HEK293 (cell line): ENCODE results near the gene EGFLAM.

Source experiments
- CTCF ChIA-PET: fragments of 350-600 bp; formaldehyde crosslinking; extraction: SDS; loops from one replicate; lab custom pipeline; 2021; ENCODE audit warnings: antibody characterized with exemption; lab: Yijun Ruan, JAX
- POLR2A ChIA-PET: fragments of 300-600 bp; formaldehyde crosslinking; extraction: SDS; loops from one replicate; lab custom pipeline; 2020; ENCODE audit warnings: antibody characterized with exemption, inconsistent platforms; lab: Yijun Ruan, JAX
- H3K27ac ChIP-seq: fragments of 200-500 bp; sonication (Bioruptor generic); 2 replicates; pipeline ENCODE4 v1.5.1; 2014; ENCODE audit warnings: low read depth, low read length, control low read depth, inconsistent platforms; ENCODE audit errors: extremely low read depth
- H3K36me3 ChIP-seq, 2 experiments: fragments of 200-500 bp in 1 of 2; sonication (Bioruptor generic) in 1 of 2; 1 replicate in 1 of 2; 2 replicates in 1 of 2; pipeline ENCODE4 v1.5.1; 2014 to 2017; ENCODE audit warnings: inconsistent platforms in 2 of 2, low read length in 2 of 2; ENCODE audit not compliant: control insufficient read depth in 2 of 2, insufficient read depth in 1 of 2
- H3K4me1 ChIP-seq: fragments of 200-500 bp; sonication (Bioruptor generic); 2 replicates; pipeline ENCODE4 v1.5.1; 2014; ENCODE audit warnings: mild to moderate bottlenecking, low read length, inconsistent platforms; ENCODE audit not compliant: control insufficient read depth, insufficient read depth
- H3K4me3 ChIP-seq: 2 replicates; pipeline ENCODE4 v1.5.1; 2011; ENCODE audit warnings: low read depth, mild to moderate bottlenecking, control low read depth, low read length, moderate library complexity
- H3K9me3 ChIP-seq: fragments of 200-500 bp; sonication (Bioruptor generic); 2 replicates; pipeline ENCODE4 v1.5.1; 2014; ENCODE audit warnings: low read depth, low read length, inconsistent platforms; ENCODE audit not compliant: control insufficient read depth, insufficient read depth
- ATF2 ChIP-seq: fragments of 450-650 bp; formaldehyde crosslinking; IDR thresholded peaks from 2 replicates; pipeline ENCODE4 v1.5.1; 2016; ENCODE audit warnings: missing biosample characterization, missing genetic modification characterization, low read depth
- HOXC10 ChIP-seq: sonication (generic); formaldehyde crosslinking; IDR thresholded peaks from 2 replicates; pipeline ENCODE4 v1.8.1; 2023; ENCODE audit warnings: mild to moderate bottlenecking, missing genetic modification reagents
- KLF17 ChIP-seq: fragments of 450-650 bp; formaldehyde crosslinking; IDR thresholded peaks from 2 replicates; pipeline ENCODE4 v1.5.1; 2016; ENCODE audit warnings: missing biosample characterization, missing genetic modification characterization
- MYNN ChIP-seq: fragments of 450-650 bp; formaldehyde crosslinking; IDR thresholded peaks from 2 replicates; pipeline ENCODE4 v1.5.1; 2016; ENCODE audit warnings: missing biosample characterization, missing genetic modification characterization, borderline replicate concordance
- PATZ1 ChIP-seq: fragments of 450-650 bp; formaldehyde crosslinking; IDR thresholded peaks from 2 replicates; pipeline ENCODE4 v1.5.1; 2016; ENCODE audit warnings: missing biosample characterization, missing genetic modification characterization
- SCRT1 ChIP-seq: fragments of 450-650 bp; formaldehyde crosslinking; IDR thresholded peaks from 2 replicates; pipeline ENCODE4 v1.5.1; 2016; ENCODE audit warnings: missing biosample characterization, missing genetic modification characterization, borderline replicate concordance
- SCRT2 ChIP-seq: fragments of 450-650 bp; formaldehyde crosslinking; IDR thresholded peaks from 2 replicates; pipeline ENCODE4 v1.5.1; 2016; ENCODE audit warnings: missing biosample characterization, missing genetic modification characterization
- ZBTB49 ChIP-seq: fragments of 450-650 bp; formaldehyde crosslinking; IDR thresholded peaks from 2 replicates; pipeline ENCODE4 v1.5.1; 2016; ENCODE audit warnings: missing biosample characterization, missing genetic modification characterization, low read depth
- ZBTB7A ChIP-seq: fragments of 450-650 bp; formaldehyde crosslinking; IDR thresholded peaks from 2 replicates; pipeline ENCODE4 v1.5.1; 2016; ENCODE audit warnings: low read depth, missing biosample characterization, missing genetic modification characterization
- ZFP37 ChIP-seq: fragments of 450-650 bp; formaldehyde crosslinking; IDR thresholded peaks from 2 replicates; pipeline ENCODE4 v1.5.1; 2016; ENCODE audit warnings: missing biosample characterization, missing genetic modification characterization
- ZFP69B ChIP-seq: fragments of 450-650 bp; formaldehyde crosslinking; IDR thresholded peaks from 2 replicates; pipeline ENCODE4 v1.5.1; 2016; ENCODE audit warnings: missing biosample characterization, missing genetic modification characterization
- ZNF10 ChIP-seq: fragments of 450-650 bp; formaldehyde crosslinking; IDR thresholded peaks from 2 replicates; pipeline ENCODE4 v1.5.1; 2017; ENCODE audit warnings: missing biosample characterization, missing genetic modification characterization
- ZNF121 ChIP-seq: fragments of 450-650 bp; formaldehyde crosslinking; IDR thresholded peaks from 2 replicates; pipeline ENCODE4 v1.5.1; 2016; ENCODE audit warnings: missing biosample characterization, missing genetic modification characterization
- ZNF133 ChIP-seq: fragments of 450-650 bp; formaldehyde crosslinking; IDR thresholded peaks from 2 replicates; pipeline ENCODE4 v1.5.1; 2016; ENCODE audit warnings: missing biosample characterization, missing genetic modification characterization
- ZNF155 ChIP-seq: fragments of 450-650 bp; formaldehyde crosslinking; IDR thresholded peaks from 2 replicates; pipeline ENCODE4 v1.5.1; 2016; ENCODE audit warnings: missing biosample characterization, missing genetic modification characterization
- ZNF169 ChIP-seq: fragments of 450-650 bp; formaldehyde crosslinking; IDR thresholded peaks from 2 replicates; pipeline ENCODE4 v1.5.1; 2016; ENCODE audit warnings: missing biosample characterization, missing genetic modification characterization
- ZNF239 ChIP-seq: fragments of 450-650 bp; formaldehyde crosslinking; IDR thresholded peaks from 2 replicates; pipeline ENCODE4 v1.5.1; 2016; ENCODE audit warnings: missing biosample characterization, missing genetic modification characterization
- ZNF292 ChIP-seq: fragments of 450-650 bp; formaldehyde crosslinking; IDR thresholded peaks from 2 replicates; pipeline ENCODE4 v1.5.1; 2016; ENCODE audit warnings: low read depth, missing biosample characterization, missing genetic modification characterization, borderline replicate concordance
- ZNF544 ChIP-seq: fragments of 450-650 bp; formaldehyde crosslinking; IDR thresholded peaks from 2 replicates; pipeline ENCODE4 v1.5.0; 2017; ENCODE audit warnings: missing biosample characterization, missing genetic modification characterization
- ZNF555 ChIP-seq: fragments of 450-650 bp; formaldehyde crosslinking; conservative IDR thresholded peaks from 2 replicates; pipeline ENCODE4 v1.5.1; 2017; ENCODE audit warnings: missing biosample characterization, mild to moderate bottlenecking, missing genetic modification characterization, inconsistent platforms
- ZNF558 ChIP-seq: fragments of 450-650 bp; formaldehyde crosslinking; IDR thresholded peaks from 2 replicates; pipeline ENCODE4 v1.5.1; 2016; ENCODE audit warnings: missing biosample characterization, missing genetic modification characterization
- ZNF610 ChIP-seq: fragments of 450-650 bp; formaldehyde crosslinking; IDR thresholded peaks from 2 replicates; pipeline ENCODE4 v1.5.1; 2016; ENCODE audit warnings: missing biosample characterization, missing genetic modification characterization, borderline replicate concordance
- ZNF623 ChIP-seq: fragments of 450-650 bp; formaldehyde crosslinking; IDR thresholded peaks from 2 replicates; pipeline ENCODE4 v1.5.1; 2016; ENCODE audit warnings: missing biosample characterization, missing genetic modification characterization
- ZNF660 ChIP-seq: fragments of 450-650 bp; IDR thresholded peaks from 2 replicates; pipeline ENCODE4 v1.5.1; 2018; ENCODE audit warnings: missing biosample characterization, mild to moderate bottlenecking, missing genetic modification characterization

The EGFLAM gene

GRCh38 chr5:38346593-38346992 is 88.2 kb downstream of the EGFLAM start:
- CTCF ChIA-PET: interaction anchor here (0.6 kb wide), 2 partner anchors 74 to 189 kb away, joined by 3 read pairs; no protein-coding TSS in a partner anchor
- H3K4me1 ChIP-seq: no peaks in the 10 kb centered on the region
- no peaks in the 10 kb centered on the region for H3K9me3 ChIP-seq
- H3K27ac ChIP-seq: no peak overlapping the region
- no peaks in the 10 kb centered on the region for H3K36me3 ChIP-seq
- TF ChIP-seq SCRT2 (tag by site-specific recombination) (peak; percentile 92), SCRT1 (tag by site-specific recombination) (peak; percentile 78; the same call in 1 of the 2 replicates), ZNF292 (tag by site-specific recombination) (no peak)
- POLR2A ChIA-PET: interaction anchor here (1.1 kb wide), 1 partner anchor 11 kb away, joined by 3 read pairs; no protein-coding TSS in a partner anchor
- no peak overlapping the region for H3K4me3 ChIP-seq

- no peaks in the 10 kb centered on the region for H3K4me1 ChIP-seq
- CTCF ChIA-PET: interaction anchor here (0.6 kb wide), 1 partner anchor 73 kb away, joined by 3 read pairs; no protein-coding TSS in a partner anchor
- no peak overlapping the region for H3K4me3 ChIP-seq
- H3K9me3 ChIP-seq: no peaks in the 10 kb centered on the region
- no peak overlapping the region for H3K27ac ChIP-seq
- no peaks in the 10 kb centered on the region for H3K36me3 ChIP-seq
- no peak for TF ChIP-seq ZNF169 (tag by site-specific recombination)
- peak; percentile 71 for TF ChIP-seq ATF2
- 0 out of 2 replicates have a peak, but pooled peaks have one; percentile 15 for TF ChIP-seq KLF17 (tag by site-specific recombination)
- peak; percentile 68 for TF ChIP-seq ZNF623 (tag by site-specific recombination)
- no peak for TF ChIP-seq ZNF133 (tag by site-specific recombination)
- no peak for TF ChIP-seq ZNF121 (tag by site-specific recombination)
- TF ChIP-seq ZNF155 (tag by site-specific recombination): no peak
- no peak for TF ChIP-seq ZFP37
- TF ChIP-seq ZNF610: no peak
- POLR2A ChIA-PET: interaction anchor here (1.1 kb wide), 1 partner anchor 11 kb away, joined by 3 read pairs; no protein-coding TSS in a partner anchor
These were observed 88.8 kb downstream of the EGFLAM start for GRCh38 chr5:38347040-38347763.

- TF ChIP-seq MYNN (no peak), ZNF10 (tag by site-specific recombination) (no peak), ZNF660 (tag by site-specific recombination) (no peak), ZNF558 (tag by site-specific recombination) (no peak), ZNF239 (tag by site-specific recombination) (no peak), ZNF544 (tag by site-specific recombination) (no peak), ZBTB49 (tag by site-specific recombination) (no peak), ZBTB7A (no peak), HOXC10 (CRISPR knock-in tag) (no peak), ZFP69B (no peak), ZNF555 (tag by site-specific recombination) (no peak), PATZ1 (tag by site-specific recombination) (no peak)
- CTCF ChIA-PET: interaction anchor here (0.7 kb wide), 1 partner anchor 35 kb away, joined by 3 read pairs; no protein-coding TSS in a partner anchor
- Histone ChIP-seq H3K9me3 (no peaks in the 10 kb centered on the region), H3K4me1 (no peaks in the 10 kb centered on the region), H3K27ac (no peak overlapping the region), H3K4me3 (no peak overlapping the region), H3K36me3 (no peaks in the 10 kb centered on the region)
- POLR2A ChIA-PET: no interaction called here
These were observed 89.5 kb downstream of the EGFLAM start for GRCh38 chr5:38347896-38348295.
